Measurements from ENCODE around the gene FSTL5. TPM values are rescaled to one million over a fixed set of nuclear protein-coding genes. Genes with fewer than 3 reads are reported as not detected.

Gene FSTL5
- total and polyA plus RNA-seq, 2 of the 8 experiments (the other 6 are each of a cell fraction or from before 2014, with no cell fraction given) = 0.09 to 0.32 TPM

DNA sequence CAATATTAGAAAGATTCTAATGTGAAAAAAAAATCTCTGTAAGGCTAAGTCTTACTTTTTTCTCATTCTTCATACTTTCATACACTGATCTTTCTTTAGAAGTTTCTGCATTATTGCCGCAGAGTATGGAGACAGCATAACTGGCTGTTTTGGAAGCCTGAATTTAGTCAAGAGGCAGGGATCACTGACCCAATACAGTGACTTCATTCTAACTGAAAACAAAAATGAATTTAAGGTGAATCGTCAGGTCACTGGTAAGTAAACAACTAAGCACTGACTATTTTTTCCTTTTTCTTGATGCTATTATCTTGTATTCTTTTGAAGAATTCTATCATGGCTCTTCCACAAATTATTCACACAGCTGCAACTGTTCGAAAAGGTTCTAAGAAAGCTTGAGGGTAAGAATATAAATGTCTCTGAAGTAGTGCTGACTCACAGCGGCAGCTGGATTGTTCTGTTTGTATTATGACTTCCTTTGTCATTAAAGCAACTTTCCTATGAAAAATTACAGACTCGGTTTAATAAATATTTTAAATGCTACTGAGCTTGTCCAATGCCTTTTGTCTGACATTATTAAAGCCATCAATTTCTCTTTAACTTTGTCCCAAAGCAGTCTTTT is 609.3 kb downstream of the FSTL5 start:
- FAIRE-seq = no peak
- no peak overlapping the region for H2AFZ ChIP-seq (ENCODE audit: low read length)
- H3K18ac ChIP-seq (ENCODE audit: extremely low read depth, low read length) = no peak overlapping the region
- no peaks in the 10 kb centered on the region for H3K27me3 ChIP-seq (replicated peaks in 1 of 4; ENCODE audit: control insufficient read depth in 3 of 4, extremely low read depth in 1 of 4, insufficient read depth in 3 of 4, low read length in 3 of 4)
- H3K9ac ChIP-seq (replicated peaks in 1 of 4; ENCODE audit: extremely low read depth in 1 of 4, low read depth in 3 of 4, low read length in 3 of 4) = no peak overlapping the region
- H3K23ac ChIP-seq (ENCODE audit: insufficient read length) = no peak overlapping the region
- no peak overlapping the region for H3K4me2 ChIP-seq (ENCODE audit: insufficient read depth in 1 of 2, low read depth in 2 of 2, low read length in 2 of 2)
- no peak overlapping the region for H4K8ac ChIP-seq (ENCODE audit: extremely low read depth, insufficient read depth, low read length)
- no peak for DNase-seq (ENCODE audit: low read depth in 1 of 2, low spot score in 2 of 2)
- POLR2A ChIA-PET (ENCODE audit: partially characterized antibody) = no interaction called here
- WGBS, 2 experiments (ENCODE audit: extremely low coverage in 1 of 2, insufficient coverage in 1 of 2, insufficient read length in 1 of 2, insufficient replicate concordance in 2 of 2, low coverage in 1 of 2, low lambda C conversion rate in 2 of 2, missing lambda C conversion rate in 1 of 2) = 79% methylated on average over 5 of the region's 5 CpGs; no CpG with 5 or more reads in 1 of the 2 experiments
- no peak overlapping the region for H4K5ac ChIP-seq (ENCODE audit: insufficient read length, low read depth, low read length)
- H2BK12ac ChIP-seq (ENCODE audit: low read depth, low read length) = no peak overlapping the region
- no peaks in the 10 kb centered on the region for H3K79me1 ChIP-seq (ENCODE audit: low read depth, low read length)
- no peak overlapping the region for H2AK5ac ChIP-seq (ENCODE audit: low read depth, low read length)
- CTCF ChIA-PET (ENCODE audit: partially characterized antibody) = no interaction called here
- no peak overlapping the region for H2BK120ac ChIP-seq (replicated peaks; ENCODE audit: low read depth, low read length)
- H3K79me2 ChIP-seq (ENCODE audit: control insufficient read depth in 1 of 2, insufficient read depth in 2 of 2, low read length in 2 of 2) = no peaks in the 10 kb centered on the region
- H2BK20ac ChIP-seq (ENCODE audit: low read length) = no peak overlapping the region
- no peaks in the 10 kb centered on the region for H3K36me3 ChIP-seq (ENCODE audit: control insufficient read depth in 2 of 4, insufficient read depth in 4 of 4, low read length in 3 of 4)
- H3K4me1 ChIP-seq (replicated peaks in 1 of 4; ENCODE audit: control insufficient read depth in 3 of 4, insufficient read depth in 4 of 4, low read length in 3 of 4) = no peaks in the 10 kb centered on the region
- H4K20me1 ChIP-seq (replicated peaks in 1 of 2; ENCODE audit: control insufficient read depth in 1 of 2, insufficient read depth in 2 of 2, low read length in 2 of 2) = no peaks in the 10 kb centered on the region
- TF ChIP-seq BCL11A (IDR thresholded peaks at IDR 0.05; ENCODE audit: low read depth in 2 of 2, low read length in 2 of 2) (no peak), BACH1 (IDR thresholded peaks at IDR 0.05; ENCODE audit: low read length) (no peak), CHD2 (IDR thresholded peaks at IDR 0.05; ENCODE audit: low read length) (no peak)
- no peak overlapping the region for H3K14ac ChIP-seq (ENCODE audit: insufficient read length)
- no peaks in the 10 kb centered on the region for H3K23me2 ChIP-seq (ENCODE audit: low read depth, low read length)
- no peaks in the 10 kb centered on the region for H3K9me3 ChIP-seq (ENCODE audit: insufficient read depth in 2 of 2, low read depth in 1 of 2, low read length in 1 of 2)
- H3K27ac ChIP-seq (ENCODE audit: low read depth, low read length) = no peak overlapping the region
- no peak overlapping the region for H4K91ac ChIP-seq (replicated peaks; ENCODE audit: insufficient read length, low read length)
- H3K4me3 ChIP-seq (ENCODE audit: extremely low read depth in 1 of 4, insufficient read depth in 2 of 4, low read depth in 3 of 4, low read length in 4 of 4) = no peak overlapping the region
- no peak overlapping the region for H2BK5ac ChIP-seq (ENCODE audit: low read depth, low read length)
- H3K4ac ChIP-seq (replicated peaks; ENCODE audit: insufficient read length, low read depth, low read length) = no peak overlapping the region
- no peak overlapping the region for H2BK15ac ChIP-seq (ENCODE audit: low read length)
- no peak overlapping the region for H3K56ac ChIP-seq (replicated peaks; ENCODE audit: insufficient read length, low read depth, low read length)

Measured in H1 (cell line).